Prostate gland (tissue), 2 donors: Measurements from ENCODE around the gene VENTX. TPM values are rescaled to one million over a fixed set of nuclear protein-coding genes. Genes with fewer than 3 reads are reported as not detected.

Source experiments
- DNase-seq: peaks from one replicate; pipeline ENCODE4 v3.0.0-alpha.2; 2019; ENCODE audit warnings: low spot score
- H3K27ac ChIP-seq, 2 donors: fragments of 200-600 bp; sonication (generic); 2 replicates each; pipeline ENCODE4 v1.5.1; 2017 to 2019
- H3K27me3 ChIP-seq: fragments of 200-600 bp; sonication (generic); replicated peaks from 2 replicates; pipeline ENCODE4 v1.5.1; 2019; ENCODE audit not compliant: insufficient read depth
- H3K36me3 ChIP-seq, 2 donors: fragments of 200-600 bp; sonication (generic); 1 replicate in 1 of 2; 2 replicates in 1 of 2; pipeline versions ENCODE4 v1.5.1 to v1.8.1; 2017 to 2019
- H3K4me1 ChIP-seq: fragments of 200-600 bp; sonication (generic); replicated peaks from 2 replicates; pipeline ENCODE4 v1.5.1; 2019
- H3K4me3 ChIP-seq, 2 donors: fragments of 200-600 bp; sonication (generic); 2 replicates each; pipeline ENCODE4 v1.5.1; 2017 to 2019
- H3K9me3 ChIP-seq: fragments of 200-600 bp; sonication (generic); 2 replicates; pipeline ENCODE4 v1.5.1; 2017
- CTCF ChIP-seq, 4 experiments: fragments of 200-600 bp in 2 of 4; fragments of 450-650 bp in 2 of 4; sonication (generic) in 2 of 4; IDR thresholded peaks; 1 replicate in 3 of 4; 2 replicates in 1 of 4; pipeline ENCODE4 v1.5.1; 2016 to 2019; ENCODE audit warnings: antibody characterized with exemption in 4 of 4, mild to moderate bottlenecking in 2 of 4, moderate library complexity in 2 of 4
- POLR2A ChIP-seq: fragments of 450-650 bp; IDR thresholded peaks from one replicate; pipeline ENCODE4 v1.6.1; 2016; ENCODE audit warnings: antibody characterized with exemption, mild to moderate bottlenecking
- POLR2AphosphoS5 ChIP-seq: sonication (generic); formaldehyde crosslinking; IDR thresholded peaks from one replicate; pipeline ENCODE4 v1.6.1; 2017; ENCODE audit warnings: antibody characterized with exemption
- WGBS: methylation state at CpG from one replicate; pipeline ENCODE4 v1.1.5; 2018; 5-methylcytosine and 5-hydroxymethylcytosine counted together
- intact Hi-C: fragments of 100-400 bp; cut with DNase I; formaldehyde crosslinking; loops from one replicate; pipeline ENCODE4 v1.14.2; 2022
- total RNA-seq, 2 donors: library from RNA; depleted of rRNA; stranded (reverse); fragments of >200 nt; gene quantifications; one replicate each; pipeline ENCODE4 v1.1.0, GENCODE V29; 2016

VENTX gene
- total RNA-seq, 2 donors from 2014 or later = 0.18 to 1.8 TPM

DNA sequence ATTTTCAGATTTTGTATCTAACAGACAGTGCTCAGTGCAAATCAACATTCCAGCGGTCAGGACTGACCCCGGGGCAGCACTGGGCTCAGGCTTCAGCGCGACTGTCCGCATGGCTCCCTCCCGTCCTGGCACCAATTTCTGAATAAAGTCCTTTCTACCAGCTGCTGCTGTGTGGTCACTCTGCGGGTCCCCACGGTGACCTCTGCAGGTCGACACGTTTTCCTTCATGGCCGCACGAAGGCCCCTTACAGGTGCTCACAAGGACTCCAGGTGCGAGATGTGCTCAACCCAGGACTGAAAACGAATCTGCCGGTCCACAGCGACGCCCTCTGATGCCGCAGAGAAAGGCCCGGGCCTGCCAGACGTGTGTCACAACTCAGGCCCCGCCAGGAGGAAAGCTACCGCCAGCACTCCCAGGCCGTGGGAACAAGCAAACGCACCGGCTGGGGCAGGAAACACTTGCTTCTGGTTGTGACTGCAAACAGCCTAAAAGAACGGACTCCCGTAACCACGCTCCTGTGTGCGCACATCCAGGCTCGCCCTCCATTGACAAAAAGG is 11.3 kb upstream of the VENTX start:
- no peak for DNase-seq
- H3K9me3 ChIP-seq = no peaks in the 10 kb centered on the region
- H3K36me3 ChIP-seq = no peaks in the 10 kb centered on the region
- WGBS = 48% methylated on average over 30 of the region's 30 CpGs
- no peak for TF ChIP-seq CTCF (IDR thresholded peaks at IDR 0.05)
- TF ChIP-seq POLR2AphosphoS5 = no peak
- TF ChIP-seq POLR2A = no peak
- intact Hi-C loops = no loop called here
- no peak overlapping the region for H3K27ac ChIP-seq
- no peaks in the 10 kb centered on the region for H3K4me1 ChIP-seq
- H3K27me3 ChIP-seq = peaks cover 16% of the 10 kb centered on the region
- no peak overlapping the region for H3K4me3 ChIP-seq

DNA sequence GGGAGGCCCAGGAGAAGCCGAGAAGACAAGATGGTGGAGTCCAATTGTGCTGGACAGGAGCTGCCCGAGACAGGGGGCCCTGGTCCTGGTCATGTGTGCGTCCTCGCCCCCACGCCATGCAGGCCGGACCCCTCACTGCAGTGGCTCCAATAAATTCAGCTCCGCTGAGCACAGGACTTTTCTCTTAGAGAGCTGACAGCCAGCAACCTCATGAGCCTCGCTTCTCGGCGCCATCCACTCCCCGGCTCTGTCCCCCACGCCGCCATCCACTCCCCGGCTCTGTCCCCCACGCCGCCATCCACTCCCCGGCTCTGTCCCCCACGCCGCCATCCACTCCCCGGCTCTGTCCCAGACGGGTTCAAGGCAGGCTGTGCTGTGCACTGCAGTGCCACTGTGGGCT is 10.4 kb upstream of the VENTX start:
- H3K27ac ChIP-seq = no peak overlapping the region
- no peaks in the 10 kb centered on the region for H3K36me3 ChIP-seq
- H3K4me1 ChIP-seq = no peaks in the 10 kb centered on the region
- intact Hi-C loops = no loop called here
- no peak for DNase-seq
- TF ChIP-seq POLR2AphosphoS5 (no peak), CTCF (IDR thresholded peaks at IDR 0.05) (no peak), POLR2A (no peak)
- H3K27me3 ChIP-seq = peaks cover 23% of the 10 kb centered on the region
- no peak overlapping the region for H3K4me3 ChIP-seq
- 74% methylated on average over 21 of the region's 21 CpGs for WGBS
- H3K9me3 ChIP-seq = no peaks in the 10 kb centered on the region

DNA sequence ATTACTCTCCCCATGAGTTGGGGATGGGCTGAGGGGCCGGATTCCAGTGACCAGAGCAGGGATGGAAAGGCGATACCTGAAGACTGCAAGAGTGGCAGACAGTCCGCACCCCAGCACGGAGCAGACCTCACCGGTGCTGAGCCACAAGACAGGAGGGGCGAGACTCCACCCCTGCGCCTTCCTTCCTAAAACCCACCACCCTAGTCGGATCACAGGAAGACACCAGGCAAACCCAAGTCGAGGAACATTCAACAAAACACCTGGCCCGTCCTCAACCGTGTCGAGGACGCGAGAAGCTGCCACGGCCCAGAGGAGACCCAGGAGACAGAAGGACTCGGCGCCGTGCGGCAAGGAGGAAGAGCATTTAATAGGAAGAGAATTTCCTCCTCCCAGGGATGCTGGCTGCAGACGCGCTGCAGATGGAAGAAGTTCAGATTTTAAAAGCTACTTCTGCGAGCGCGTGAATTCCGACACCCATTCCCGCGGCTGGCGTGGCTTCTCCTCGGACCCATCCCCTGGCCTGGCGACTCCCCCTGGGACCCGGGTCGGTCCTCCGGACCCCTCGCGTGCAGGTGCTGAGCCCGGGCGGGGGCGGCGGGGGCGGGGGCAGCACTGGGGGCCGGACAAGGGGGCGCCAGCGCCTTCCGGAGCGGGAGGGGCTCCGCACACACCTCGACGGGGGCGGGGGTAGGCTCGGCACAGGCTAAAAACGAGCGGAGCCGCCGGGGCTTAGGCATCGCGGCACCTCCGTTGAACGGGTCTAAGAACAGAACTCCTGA is 8.2 kb upstream of the VENTX start:
- no peak for DNase-seq
- Histone ChIP-seq H3K4me3 (no peak overlapping the region), H3K27me3 (peaks cover 27% of the 10 kb centered on the region)

GRCh38 chr10:133230044-133230361 is 7.7 kb upstream of the VENTX start, which contains the start of gene UTF1:
Gene UTF1 (plus strand): TSS chr10:133230217. CDS start chr10:133230289, 72 bp downstream.
- no peaks in the 10 kb centered on the region for H3K4me1 ChIP-seq
- WGBS = under 1% methylated on average over 34 of the region's 49 CpGs
- peaks cover 27% of the 10 kb centered on the region for H3K27me3 ChIP-seq
- DNase-seq = no peak
- peak within 1 kb of the TSS in 1 of 2 donors; percentile 15 for H3K4me3 ChIP-seq
- TF ChIP-seq POLR2AphosphoS5 (no peak), CTCF (IDR thresholded peaks at IDR 0.05) (no peak), POLR2A (no peak)
- H3K27ac ChIP-seq = no peak within 1 kb of the TSS
- no peaks in the 10 kb centered on the region for H3K36me3 ChIP-seq
- H3K9me3 ChIP-seq = no peaks in the 10 kb centered on the region
- intact Hi-C loops = no loop called here

More for the DNA sequence above, 8.2 kb upstream of the VENTX start:
- intact Hi-C loops = no loop called here
- no peaks in the 10 kb centered on the region for H3K36me3 ChIP-seq
- H3K4me1 ChIP-seq = no peaks in the 10 kb centered on the region
- no peak overlapping the region for H3K27ac ChIP-seq
- H3K9me3 ChIP-seq = no peaks in the 10 kb centered on the region
- TF ChIP-seq CTCF (IDR thresholded peaks at IDR 0.05) (no peak), POLR2AphosphoS5 (no peak), POLR2A (no peak)
- 7% methylated on average over 40 of the region's 58 CpGs for WGBS
